Activated B cell treated with CpG ODN at 0.5 μM for 24 hours (primary cell): Measurements from ENCODE around the gene COG5. TPM values are rescaled to one million over a fixed set of nuclear protein-coding genes. Genes with fewer than 3 reads are reported as not detected.

ENCODE experiments used
- ATAC-seq: fragments of 200-7000 bp; cut with Tn5 transposase; one replicate; pipeline ENCODE4 v1.10.0; 2021; ENCODE audit warnings: low read depth, mild to moderate bottlenecking, moderate library complexity
- CTCF ChIA-PET: fragments of 350-600 bp; sonication (Branson Sonifier 250); formaldehyde crosslinking; loops from one replicate; lab custom pipeline; 2021; ENCODE audit warnings: antibody characterized with exemption; lab: Charles Lee
- POLR2A ChIA-PET: fragments of 350-600 bp; sonication (Branson Sonifier 250); formaldehyde crosslinking; loops from one replicate; lab custom pipeline; 2021; ENCODE audit warnings: antibody characterized with exemption; lab: Charles Lee
- DNase-seq: peaks from one replicate; pipeline ENCODE4 v3.0.0; 2022
- H3K27ac Mint-ChIP-seq: one replicate; pipeline ENCODE4 v1.8.0; 2020; ENCODE audit warnings: mixed read lengths
- H3K27me3 Mint-ChIP-seq: one replicate; pipeline ENCODE4 v1.8.0; 2021; ENCODE audit warnings: mixed read lengths
- H3K36me3 Mint-ChIP-seq: one replicate; pipeline ENCODE4 v1.8.0; 2021; ENCODE audit warnings: low read depth, mixed read lengths
- H3K4me1 Mint-ChIP-seq: one replicate; pipeline ENCODE4 v1.8.0; 2021; ENCODE audit warnings: mixed read lengths
- H3K4me3 Mint-ChIP-seq: one replicate; pipeline ENCODE4 v1.8.0; 2020; ENCODE audit warnings: mild to moderate bottlenecking, mixed read lengths
- H3K9me3 Mint-ChIP-seq: one replicate; pipeline ENCODE4 v1.8.0; 2020; ENCODE audit warnings: mixed read lengths
- intact Hi-C: fragments of 100-400 bp; cut with micrococcal nuclease; formaldehyde crosslinking; loops from one replicate; pipeline ENCODE4 v1.15.1; 2024
- total RNA-seq: library from RNA; stranded (reverse); gene quantifications from 2 replicates; pipeline ENCODE4 v1.2.3, GENCODE V29; 2022
- TF ChIP-seq, protein P1 (sequence below): fragments of 200-600 bp; IDR thresholded peaks from one replicate; pipeline ENCODE4 v1.8.0; 2022; ENCODE audit warnings: antibody characterized with exemption, mild to moderate bottlenecking

The COG5 gene
- total RNA-seq, 1 donor from 2014 or later, result 47.0 TPM

GRCh38 chr7:107262857-107263256, 300.9 kb downstream of the COG5 start:
- H3K36me3 Mint-ChIP-seq, result peaks cover 18% of the 10 kb centered on the region

DNA sequence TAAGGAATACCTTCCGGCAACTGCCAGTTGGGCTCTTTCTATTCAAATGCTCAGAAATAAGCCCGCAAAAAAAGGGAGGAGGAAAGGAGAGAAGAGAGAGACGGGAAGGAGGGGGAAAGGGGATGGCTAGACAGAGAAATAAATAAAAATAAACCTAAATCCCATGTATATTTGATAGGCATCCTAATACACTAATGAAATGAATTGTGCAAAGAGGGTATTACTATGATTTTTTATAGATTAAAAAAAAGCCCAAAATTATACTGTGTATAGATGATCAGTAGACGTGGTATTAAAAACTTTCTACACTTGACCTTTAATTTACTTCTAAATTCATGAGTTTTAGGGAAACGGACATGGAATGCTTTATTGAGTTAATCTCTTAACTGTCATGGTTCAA, 305.0 kb downstream of the COG5 start:
- TF ChIP-seq, protein P1, sequence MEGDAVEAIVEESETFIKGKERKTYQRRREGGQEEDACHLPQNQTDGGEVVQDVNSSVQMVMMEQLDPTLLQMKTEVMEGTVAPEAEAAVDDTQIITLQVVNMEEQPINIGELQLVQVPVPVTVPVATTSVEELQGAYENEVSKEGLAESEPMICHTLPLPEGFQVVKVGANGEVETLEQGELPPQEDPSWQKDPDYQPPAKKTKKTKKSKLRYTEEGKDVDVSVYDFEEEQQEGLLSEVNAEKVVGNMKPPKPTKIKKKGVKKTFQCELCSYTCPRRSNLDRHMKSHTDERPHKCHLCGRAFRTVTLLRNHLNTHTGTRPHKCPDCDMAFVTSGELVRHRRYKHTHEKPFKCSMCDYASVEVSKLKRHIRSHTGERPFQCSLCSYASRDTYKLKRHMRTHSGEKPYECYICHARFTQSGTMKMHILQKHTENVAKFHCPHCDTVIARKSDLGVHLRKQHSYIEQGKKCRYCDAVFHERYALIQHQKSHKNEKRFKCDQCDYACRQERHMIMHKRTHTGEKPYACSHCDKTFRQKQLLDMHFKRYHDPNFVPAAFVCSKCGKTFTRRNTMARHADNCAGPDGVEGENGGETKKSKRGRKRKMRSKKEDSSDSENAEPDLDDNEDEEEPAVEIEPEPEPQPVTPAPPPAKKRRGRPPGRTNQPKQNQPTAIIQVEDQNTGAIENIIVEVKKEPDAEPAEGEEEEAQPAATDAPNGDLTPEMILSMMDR, result no peak
- intact Hi-C loops, result no loop called here
- ATAC-seq, result no peak
- Mint-ChIP-seq H3K27me3 (no peaks in the 10 kb centered on the region), H3K9me3 (no peaks in the 10 kb centered on the region), H3K36me3 (peaks cover 23% of the 10 kb centered on the region), H3K4me1 (no peaks in the 10 kb centered on the region), H3K4me3 (no peak overlapping the region), H3K27ac (no peak overlapping the region)
- no peak for DNase-seq
- CTCF ChIA-PET, result no interaction called here
- POLR2A ChIA-PET, result no interaction called here

More at GRCh38 chr7:107262857-107263256, 300.9 kb downstream of the COG5 start:
- Mint-ChIP-seq H3K4me1 (no peaks in the 10 kb centered on the region), H3K27me3 (no peaks in the 10 kb centered on the region), H3K9me3 (no peaks in the 10 kb centered on the region), H3K4me3 (no peak overlapping the region), H3K27ac (no peak overlapping the region)
- no peak for ATAC-seq
- TF ChIP-seq, protein P1, result no peak
- ChIA-PET CTCF (no interaction called here), POLR2A (no interaction called here)
- no peak for DNase-seq
- intact Hi-C loops, result no loop called here

GRCh38 chr7:107255602-107256001, 308.1 kb downstream of the COG5 start:
- no peaks in the 10 kb centered on the region for H3K9me3 Mint-ChIP-seq
- TF ChIP-seq, protein P1, result no peak
- ChIA-PET POLR2A (no interaction called here), CTCF (no interaction called here)
- H3K27me3 Mint-ChIP-seq, result no peaks in the 10 kb centered on the region
- no peak overlapping the region for H3K4me3 Mint-ChIP-seq
- intact Hi-C loops, result no loop called here
- H3K36me3 Mint-ChIP-seq, result peaks cover 15% of the 10 kb centered on the region
- no peaks in the 10 kb centered on the region for H3K4me1 Mint-ChIP-seq
- DNase-seq, result no peak
- no peak for ATAC-seq
- no peak overlapping the region for H3K27ac Mint-ChIP-seq

GRCh38 chr7:107254398-107254985, 309.2 kb downstream of the COG5 start:
- ATAC-seq (no peak), DNase-seq (no peak)
- no peak overlapping the region for H3K27ac Mint-ChIP-seq
- no peaks in the 10 kb centered on the region for H3K27me3 Mint-ChIP-seq
- no peaks in the 10 kb centered on the region for H3K4me1 Mint-ChIP-seq
- ChIA-PET POLR2A (no interaction called here), CTCF (no interaction called here)
- H3K9me3 Mint-ChIP-seq, result no peaks in the 10 kb centered on the region
- TF ChIP-seq, protein P1, result no peak
- intact Hi-C loops, result no loop called here
- H3K36me3 Mint-ChIP-seq, result peaks cover 19% of the 10 kb centered on the region
- H3K4me3 Mint-ChIP-seq, result no peak overlapping the region

DNA sequence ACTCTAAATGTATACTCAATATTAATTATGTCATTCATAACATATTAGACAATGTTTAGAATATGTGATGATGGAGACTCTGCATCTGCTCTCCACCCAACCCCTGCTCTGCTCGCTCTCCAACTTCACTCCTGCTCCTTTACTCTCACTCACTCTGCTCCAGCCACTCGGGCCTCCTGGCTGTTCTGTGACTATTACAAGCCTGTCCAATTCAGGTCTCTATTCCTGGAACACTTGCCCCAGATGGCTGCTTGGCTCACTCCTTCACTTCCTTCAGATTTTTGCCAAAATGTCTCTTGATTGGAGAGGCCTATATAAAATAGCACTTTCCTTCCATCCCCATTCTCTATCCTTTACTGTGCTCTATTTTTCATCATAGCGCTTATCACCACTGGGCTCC, 310.1 kb downstream of the COG5 start:
- CTCF ChIA-PET, result no interaction called here
- TF ChIP-seq, protein P1, result no peak
- H3K36me3 Mint-ChIP-seq, result peaks cover 22% of the 10 kb centered on the region
- POLR2A ChIA-PET, result no interaction called here
- H3K4me1 Mint-ChIP-seq, result no peaks in the 10 kb centered on the region
- intact Hi-C loops, result no loop called here
- DNase-seq (no peak), ATAC-seq (no peak)
- H3K27me3 Mint-ChIP-seq, result no peaks in the 10 kb centered on the region
- no peaks in the 10 kb centered on the region for H3K9me3 Mint-ChIP-seq
- no peak overlapping the region for H3K27ac Mint-ChIP-seq
- no peak overlapping the region for H3K4me3 Mint-ChIP-seq
